Neuron (in vitro differentiated cells): ENCODE results near the gene TTC33.

Experiments
- H2AFZ ChIP-seq: one replicate; pipeline ENCODE4 v1.6.1; 2013; ENCODE audit warnings: low read depth, mild to moderate bottlenecking, inconsistent platforms, low read length, moderate library complexity
- H3K27me3 ChIP-seq: one replicate; pipeline ENCODE4 v1.6.1; 2013; ENCODE audit warnings: low read length; ENCODE audit not compliant: insufficient read depth
- H3K36me3 ChIP-seq: one replicate; pipeline ENCODE4 v1.6.1; 2013; ENCODE audit warnings: low read length; ENCODE audit not compliant: insufficient read depth
- H3K4me1 ChIP-seq: one replicate; pipeline ENCODE4 v1.6.1; 2013; ENCODE audit warnings: low read length; ENCODE audit not compliant: insufficient read depth
- H3K4me3 ChIP-seq: 2 replicates; pipeline ENCODE4 v1.5.1; 2013; ENCODE audit warnings: mild to moderate bottlenecking, low read length, moderate library complexity
- H3K9me3 ChIP-seq: one replicate; pipeline ENCODE4 v1.6.1; 2013; ENCODE audit warnings: low read length

TTC33 gene

GRCh38 chr5:40775085-40775845 lies 19.5 kb upstream of the TTC33 start:
- no peaks in the 10 kb centered on the region for H3K9me3 ChIP-seq
- H3K4me1 ChIP-seq: no peaks in the 10 kb centered on the region
- no peak overlapping the region for H3K4me3 ChIP-seq
- H3K36me3 ChIP-seq: peaks cover 45% of the 10 kb centered on the region
- H2AFZ ChIP-seq: no peak overlapping the region
- no peaks in the 10 kb centered on the region for H3K27me3 ChIP-seq

DNA sequence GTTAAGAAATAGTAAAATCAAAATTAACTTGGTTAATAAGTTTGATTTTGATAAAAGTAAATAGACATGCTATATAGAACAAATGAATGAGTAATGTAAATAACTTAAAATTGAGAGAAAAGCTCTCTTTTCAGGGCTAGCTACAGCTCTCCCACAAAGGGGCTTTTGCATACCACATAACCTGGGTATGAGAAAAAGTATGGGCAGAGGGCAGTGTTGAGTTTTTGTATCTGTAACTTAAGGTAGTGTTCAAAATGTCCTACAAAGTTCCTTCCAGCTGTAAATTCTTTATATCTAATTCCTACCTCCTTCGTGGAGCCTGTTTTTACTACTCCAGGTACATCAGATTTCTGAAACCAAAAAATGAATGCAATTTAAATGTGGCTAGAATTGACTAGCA lies 18.9 kb upstream of the TTC33 start:
- peaks cover 47% of the 10 kb centered on the region for H3K36me3 ChIP-seq
- no peaks in the 10 kb centered on the region for H3K27me3 ChIP-seq
- H3K4me3 ChIP-seq: no peak overlapping the region
- H2AFZ ChIP-seq: no peak overlapping the region
- H3K4me1 ChIP-seq: no peaks in the 10 kb centered on the region
- H3K9me3 ChIP-seq: no peaks in the 10 kb centered on the region

GRCh38 chr5:40770764-40771163 lies 15.0 kb upstream of the TTC33 start:
- no peaks in the 10 kb centered on the region for H3K27me3 ChIP-seq
- no peak overlapping the region for H2AFZ ChIP-seq
- H3K4me1 ChIP-seq: no peaks in the 10 kb centered on the region
- no peaks in the 10 kb centered on the region for H3K9me3 ChIP-seq
- H3K4me3 ChIP-seq: no peak overlapping the region
- peaks cover 57% of the 10 kb centered on the region for H3K36me3 ChIP-seq

DNA sequence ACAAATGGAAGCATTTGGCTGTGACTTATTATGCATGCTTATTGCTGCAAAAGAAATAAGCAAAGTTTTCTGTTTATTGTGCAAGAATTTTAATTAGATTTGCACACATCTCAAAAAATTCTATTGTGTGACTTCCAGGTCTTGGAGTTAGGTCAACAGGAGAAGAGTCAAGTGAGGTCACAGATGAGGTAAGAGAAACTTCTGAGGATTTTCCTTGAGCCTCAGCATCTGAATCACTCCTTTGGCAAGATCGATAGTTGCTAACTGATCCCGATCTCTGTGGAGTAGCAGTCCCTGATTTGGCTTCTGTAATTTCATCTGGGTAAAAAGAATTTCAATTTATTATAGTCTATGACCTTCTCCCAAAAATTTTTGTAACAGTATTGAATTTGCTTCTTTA lies 6.9 kb upstream of the TTC33 start:
- H3K4me3 ChIP-seq: no peak overlapping the region
- H2AFZ ChIP-seq: no peak overlapping the region
- no peaks in the 10 kb centered on the region for H3K4me1 ChIP-seq
- H3K9me3 ChIP-seq: no peaks in the 10 kb centered on the region
- no peaks in the 10 kb centered on the region for H3K27me3 ChIP-seq
- peaks cover 68% of the 10 kb centered on the region for H3K36me3 ChIP-seq

DNA sequence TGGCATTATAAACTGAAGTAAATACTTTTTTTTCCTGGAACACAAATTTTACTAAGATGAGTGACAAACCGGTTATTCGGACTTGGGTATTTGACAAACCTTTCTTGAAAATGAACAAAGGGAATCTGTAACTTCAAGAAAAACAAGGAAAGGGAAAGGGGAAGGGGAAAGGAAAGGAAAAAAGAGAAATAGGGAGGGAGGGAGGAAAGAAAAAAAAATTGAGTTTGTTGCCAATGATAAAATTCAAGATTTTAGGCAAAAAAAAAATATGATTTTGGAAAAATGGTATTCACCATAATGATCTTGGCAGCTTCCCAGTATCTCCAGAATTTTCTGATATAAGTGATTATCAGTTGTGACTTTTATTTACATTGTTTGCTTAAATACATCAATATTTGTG lies 1.6 kb upstream of the TTC33 start:
- Histone ChIP-seq H3K36me3 (peaks cover 28% of the 10 kb centered on the region), H2AFZ (no peak overlapping the region), H3K4me3 (no peak overlapping the region), H3K27me3 (no peaks in the 10 kb centered on the region), H3K4me1 (peaks cover 9% of the 10 kb centered on the region), H3K9me3 (peaks cover 2% of the 10 kb centered on the region)

GRCh38 chr5:40755093-40755406 lies 711 bp downstream of the TTC33 start:
- H3K4me1 ChIP-seq: peaks cover 9% of the 10 kb centered on the region
- peak overlapping the region; percentile 73 for H2AFZ ChIP-seq
- H3K4me3 ChIP-seq: peak overlapping the region; percentile 75

DNA sequence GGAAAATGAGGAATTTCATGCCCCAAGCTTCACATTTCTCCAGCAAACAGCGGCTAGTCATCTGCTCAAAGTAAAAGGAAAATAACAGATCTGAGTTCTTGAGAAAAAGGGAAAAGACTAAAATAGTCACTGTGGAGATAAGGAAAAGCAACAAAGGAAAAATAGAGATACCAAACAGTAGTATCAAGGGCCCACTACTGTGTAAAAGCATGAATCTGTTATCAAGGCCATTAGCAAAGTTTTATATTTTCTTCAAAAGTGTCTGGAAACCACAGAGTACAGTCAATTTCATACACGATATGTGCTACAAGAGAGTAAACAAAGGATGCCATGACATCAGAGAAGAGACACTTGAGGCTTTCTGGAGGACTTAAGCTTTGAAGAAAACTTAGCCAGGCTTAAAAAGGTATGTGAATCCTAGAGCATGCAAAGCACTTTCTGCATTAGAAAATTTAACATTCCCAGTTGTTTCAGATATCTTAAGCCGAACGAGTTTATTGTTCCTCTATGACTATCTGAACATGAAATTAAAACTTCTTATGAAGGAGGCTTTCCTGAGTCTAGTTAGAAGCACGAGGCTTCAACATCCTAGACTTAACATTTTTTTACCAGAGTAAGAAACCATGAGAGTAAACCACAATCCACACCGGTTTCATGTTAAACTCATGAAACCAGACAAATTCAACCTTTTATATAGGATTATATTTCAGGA lies 1.2 kb downstream of the TTC33 start:
- H3K4me3 ChIP-seq: peak overlapping the region; percentile 75
- H3K36me3 ChIP-seq: peaks cover 11% of the 10 kb centered on the region
- H3K27me3 ChIP-seq: no peaks in the 10 kb centered on the region
- peaks cover 9% of the 10 kb centered on the region for H3K4me1 ChIP-seq
- peak overlapping the region; percentile 73 for H2AFZ ChIP-seq
- H3K9me3 ChIP-seq: peaks cover 5% of the 10 kb centered on the region

More at GRCh38 chr5:40755093-40755406, 711 bp downstream of the TTC33 start:
- Histone ChIP-seq H3K9me3 (peaks cover 5% of the 10 kb centered on the region), H3K27me3 (no peaks in the 10 kb centered on the region), H3K36me3 (peaks cover 13% of the 10 kb centered on the region)

- H3K9me3 ChIP-seq: peaks cover 3% of the 10 kb centered on the region
- H3K27me3 ChIP-seq: no peaks in the 10 kb centered on the region
- peaks cover 7% of the 10 kb centered on the region for H3K36me3 ChIP-seq
Observed at GRCh38 chr5:40746703-40747102, 9.1 kb downstream of the TTC33 start.

DNA sequence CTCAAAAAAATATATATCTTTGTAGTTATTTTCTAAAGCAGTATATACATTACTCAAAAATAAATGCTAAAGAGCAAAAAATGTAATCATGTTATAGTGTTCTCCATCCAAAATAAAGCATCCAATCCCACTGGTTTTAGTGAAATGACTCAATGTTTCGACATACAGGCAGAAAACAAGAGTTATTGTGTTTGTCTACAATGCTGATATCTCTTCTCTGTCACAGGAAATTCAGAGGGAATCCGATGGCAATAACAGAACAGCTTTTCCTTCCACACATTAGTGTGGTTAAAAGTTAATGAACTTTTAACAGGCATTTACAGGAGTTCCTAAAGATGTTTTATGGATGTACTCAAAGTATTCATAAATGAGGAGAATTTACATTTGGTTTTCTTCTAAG lies 12.0 kb downstream of the TTC33 start:
- Histone ChIP-seq H3K9me3 (peaks cover 8% of the 10 kb centered on the region), H3K36me3 (peaks cover 15% of the 10 kb centered on the region), H3K4me1 (no peaks in the 10 kb centered on the region), H2AFZ (no peak overlapping the region), H3K4me3 (no peak overlapping the region), H3K27me3 (no peaks in the 10 kb centered on the region)

More at GRCh38 chr5:40746703-40747102, 9.1 kb downstream of the TTC33 start:
- Histone ChIP-seq H3K4me3 (no peak overlapping the region), H2AFZ (no peak overlapping the region), H3K4me1 (no peaks in the 10 kb centered on the region)

- Histone ChIP-seq H3K9me3 (peaks cover 8% of the 10 kb centered on the region), H3K36me3 (peaks cover 10% of the 10 kb centered on the region), H3K27me3 (no peaks in the 10 kb centered on the region), H3K4me3 (no peak overlapping the region), H2AFZ (no peak overlapping the region), H3K4me1 (no peaks in the 10 kb centered on the region)
Observed at GRCh38 chr5:40738502-40738901, 17.3 kb downstream of the TTC33 start.

DNA sequence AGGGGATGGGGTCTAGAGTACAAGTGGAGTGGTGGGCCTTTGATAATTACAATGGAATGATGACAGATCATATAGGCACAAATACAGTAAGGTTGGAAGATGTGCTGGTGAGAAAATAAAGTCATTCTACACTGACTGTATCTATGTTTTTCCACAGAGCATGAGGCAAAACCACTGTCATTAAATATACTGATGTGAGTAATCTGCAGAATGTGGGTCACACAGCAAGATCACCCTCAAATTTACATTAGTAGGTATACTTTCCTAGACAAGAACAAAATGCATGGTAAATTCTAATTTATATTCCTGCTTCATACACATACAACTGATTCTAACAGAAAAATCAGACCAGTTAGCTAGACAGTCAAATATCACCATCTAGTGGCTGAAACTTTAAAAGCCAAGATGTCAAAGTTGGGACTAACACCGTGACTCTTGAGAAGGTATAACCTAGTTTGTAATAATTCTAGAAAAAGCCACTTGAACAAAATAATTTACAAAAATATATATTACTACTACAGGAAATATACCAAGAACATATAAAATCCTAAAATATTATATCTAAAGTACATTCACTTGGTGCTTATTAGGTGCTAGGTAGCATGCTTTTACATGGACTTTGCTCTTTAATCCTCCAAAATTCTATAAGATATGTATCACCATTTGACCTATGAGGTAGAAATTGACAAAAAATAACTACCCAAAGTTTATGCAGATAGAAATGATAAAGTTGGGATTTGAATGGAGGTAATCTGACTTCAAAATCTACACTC lies 19.5 kb downstream of the TTC33 start:
- H3K9me3 ChIP-seq: peaks cover 5% of the 10 kb centered on the region
- H3K4me1 ChIP-seq: no peaks in the 10 kb centered on the region
- no peaks in the 10 kb centered on the region for H3K27me3 ChIP-seq
- H3K4me3 ChIP-seq: no peak overlapping the region
- no peak overlapping the region for H2AFZ ChIP-seq
- H3K36me3 ChIP-seq: peaks cover 6% of the 10 kb centered on the region

DNA sequence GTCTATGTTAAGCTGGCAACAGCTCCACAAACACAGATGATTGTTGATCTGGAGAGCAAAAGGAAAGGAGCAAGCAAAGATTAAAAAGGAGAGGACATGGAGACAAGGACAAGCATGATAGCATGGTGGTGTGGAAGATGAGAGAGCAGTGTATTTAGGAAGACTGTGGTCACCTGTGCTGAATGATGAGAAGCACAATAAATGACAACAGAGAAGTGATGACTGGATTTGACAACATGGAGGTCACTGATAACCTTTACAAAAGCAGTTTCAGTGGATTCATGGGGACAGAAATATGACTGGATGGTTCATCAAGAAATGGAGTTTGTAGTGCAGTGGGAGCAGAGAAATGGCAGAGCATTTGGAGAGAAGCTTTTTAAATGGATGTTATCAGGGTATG lies 20.2 kb downstream of the TTC33 start:
- no peaks in the 10 kb centered on the region for H3K4me1 ChIP-seq
- no peak overlapping the region for H2AFZ ChIP-seq
- H3K27me3 ChIP-seq: no peaks in the 10 kb centered on the region
- H3K36me3 ChIP-seq: peaks cover 3% of the 10 kb centered on the region
- peaks cover 3% of the 10 kb centered on the region for H3K9me3 ChIP-seq
- H3K4me3 ChIP-seq: no peak overlapping the region

DNA sequence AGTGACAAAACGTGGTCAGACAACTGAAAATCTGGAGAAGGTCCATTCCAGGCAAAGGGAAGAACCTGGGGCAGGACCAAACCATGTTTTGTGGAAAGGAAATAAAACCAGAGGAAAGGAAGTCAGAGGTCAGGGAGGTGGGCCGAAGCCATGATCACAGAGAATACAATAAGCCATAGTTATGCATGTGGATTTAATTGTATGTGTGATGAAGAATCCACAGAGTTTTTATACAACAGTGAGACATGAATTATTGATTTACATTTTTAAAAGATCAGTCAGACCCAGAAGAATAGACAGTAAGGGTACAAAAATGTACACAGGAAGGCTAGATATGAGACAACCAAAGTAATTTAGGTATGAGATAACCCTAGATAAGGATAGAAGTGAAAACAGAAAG lies 20.8 kb downstream of the TTC33 start:
- Histone ChIP-seq H2AFZ (no peak overlapping the region), H3K9me3 (no peaks in the 10 kb centered on the region), H3K4me3 (no peak overlapping the region), H3K36me3 (peaks cover 2% of the 10 kb centered on the region), H3K4me1 (no peaks in the 10 kb centered on the region), H3K27me3 (no peaks in the 10 kb centered on the region)
